A172 (cell line): Measurements from ENCODE around the gene MGST2. TPM values are rescaled to one million over a fixed set of nuclear protein-coding genes. Genes with fewer than 3 reads are reported as not detected.

Experiments
- DNase-seq: peaks from one replicate; pipeline ENCODE4 v3.0.0-alpha.2; 2015; ENCODE audit warnings: low spot score
- total RNA-seq: library from RNA; depleted of rRNA; stranded (reverse); fragments of >200 nt; shearing (Covaris generic); gene quantifications from 2 replicates; pipeline ENCODE4 v1.2.3, GENCODE V29; 2014

Gene MGST2
- total RNA-seq, 1 experiment from 2014 or later = 21.2 TPM

- DNase-seq = peak; percentile 22
These were observed 39.4 kb downstream of the MGST2 start for GRCh38 chr4:139704915-139705485.

DNA sequence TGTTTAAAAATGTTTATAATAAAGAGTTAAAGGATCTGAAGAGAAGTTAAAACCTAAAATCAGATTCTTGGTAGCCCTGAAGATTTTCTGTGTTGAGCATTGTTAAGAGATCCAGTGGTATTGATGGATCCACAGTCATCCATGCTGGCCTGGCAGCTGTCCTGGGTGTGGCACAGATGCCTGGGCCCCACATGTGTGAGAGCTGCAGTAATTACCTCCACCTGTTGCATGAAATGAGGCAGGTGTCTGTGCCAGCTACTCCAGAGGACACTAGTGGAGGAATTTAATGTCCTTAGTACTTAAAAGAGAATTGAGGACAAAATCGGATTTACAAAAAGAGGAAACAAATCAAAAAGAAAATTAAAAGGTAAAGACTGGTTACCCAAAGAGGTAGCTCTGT is 44.0 kb downstream of the MGST2 start:
- no peak for DNase-seq

- no peak for DNase-seq
These were observed 44.5 kb downstream of the MGST2 start for GRCh38 chr4:139710073-139710472.

DNA sequence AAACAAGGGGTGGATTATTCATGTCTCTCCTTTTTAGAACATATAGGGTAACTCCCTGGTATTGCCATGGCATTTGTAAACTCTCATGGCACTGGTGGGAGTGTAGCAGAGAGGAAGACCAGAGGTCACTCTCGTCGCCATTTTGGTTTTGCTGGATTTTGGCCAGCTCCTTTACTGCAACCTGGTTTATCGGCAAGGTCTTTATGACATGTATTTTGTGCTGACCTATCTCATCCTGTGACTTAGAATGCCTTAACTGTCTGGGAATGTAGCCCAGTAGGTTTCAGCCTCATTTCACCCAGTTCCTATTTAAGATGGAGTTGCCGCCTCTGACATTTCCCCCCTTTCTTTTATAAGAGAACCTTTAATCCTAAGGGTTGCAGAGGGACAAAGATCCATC is 45.8 kb downstream of the MGST2 start:
- peak; percentile 62 for DNase-seq

- DNase-seq = no peak
These were observed 47.3 kb downstream of the MGST2 start for GRCh38 chr4:139712882-139713281.

DNA sequence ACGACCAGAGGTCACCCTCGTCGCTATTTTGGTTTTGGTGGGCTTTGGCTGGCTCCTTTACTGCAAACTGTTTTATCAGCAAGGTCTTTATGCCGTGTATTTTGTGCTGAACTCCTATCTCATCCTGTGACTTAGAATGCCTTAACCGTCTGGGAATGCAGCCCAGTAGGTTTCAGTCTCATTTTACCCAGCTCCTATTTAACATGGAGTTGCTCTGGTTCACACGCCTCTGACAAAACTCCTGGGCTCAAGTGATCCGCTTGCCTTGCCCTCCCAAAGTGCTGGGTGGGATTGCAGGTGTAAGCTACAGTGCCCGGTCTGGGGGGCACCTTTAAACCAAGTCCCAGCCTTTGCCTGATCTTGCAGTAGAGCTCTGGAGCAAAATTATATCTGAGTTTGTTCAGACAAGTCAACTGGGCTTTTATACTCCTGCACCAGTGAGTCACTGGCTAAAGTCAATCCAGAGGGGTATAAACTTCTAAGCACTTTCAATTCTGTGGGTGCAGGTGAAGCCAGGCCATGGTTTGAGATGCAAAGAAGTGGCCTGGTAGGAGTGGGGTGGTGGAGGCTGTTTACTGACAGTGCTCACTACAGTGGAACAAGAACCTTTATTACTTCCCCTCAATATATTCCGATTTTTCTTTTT is 50.2 kb downstream of the MGST2 start:
- no peak for DNase-seq

DNA sequence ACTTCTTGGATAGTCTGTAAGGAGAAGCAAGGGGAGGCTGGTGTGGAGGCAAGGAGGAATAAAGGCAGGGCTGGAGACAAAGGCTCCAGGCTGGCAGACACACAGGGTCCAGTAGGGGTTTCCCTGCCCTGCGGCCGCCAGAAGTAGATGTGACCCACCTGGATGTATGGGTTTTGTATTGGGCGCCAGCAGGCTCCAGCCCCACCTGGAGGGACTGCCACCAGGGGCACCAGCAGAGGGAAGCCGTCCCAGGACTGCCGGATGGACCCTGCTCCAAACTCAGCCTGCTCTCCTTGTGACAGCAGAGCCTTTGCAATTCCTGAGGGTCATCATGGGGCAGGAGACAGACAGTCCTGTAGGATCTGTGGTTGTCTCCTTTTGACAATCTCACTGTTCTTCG is 52.7 kb downstream of the MGST2 start:
- DNase-seq = no peak

DNA sequence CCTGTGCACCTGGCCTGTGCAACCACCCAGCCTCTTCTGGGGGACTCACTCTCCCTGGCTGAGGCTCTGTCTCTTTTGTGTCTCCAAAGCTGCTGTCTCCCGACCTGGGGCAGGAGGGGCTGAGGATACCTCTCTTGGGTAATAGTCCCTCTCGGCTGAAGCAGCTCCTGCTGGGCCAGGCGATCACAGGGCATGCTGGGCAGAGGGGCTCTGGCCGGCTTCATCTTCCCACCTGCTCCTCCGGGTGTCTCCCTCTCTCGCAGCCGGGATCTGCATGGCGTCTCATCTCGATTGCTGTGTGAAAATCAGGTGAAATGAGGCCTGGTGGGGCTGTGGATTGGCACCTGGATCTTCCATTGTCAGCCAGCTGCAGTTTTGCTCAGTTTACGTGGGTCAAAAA is 53.2 kb downstream of the MGST2 start:
- no peak for DNase-seq

- DNase-seq = no peak
These were observed 53.9 kb downstream of the MGST2 start for GRCh38 chr4:139719381-139720101.

- DNase-seq = no peak
These were observed 55.2 kb downstream of the MGST2 start for GRCh38 chr4:139720806-139721205.

DNA sequence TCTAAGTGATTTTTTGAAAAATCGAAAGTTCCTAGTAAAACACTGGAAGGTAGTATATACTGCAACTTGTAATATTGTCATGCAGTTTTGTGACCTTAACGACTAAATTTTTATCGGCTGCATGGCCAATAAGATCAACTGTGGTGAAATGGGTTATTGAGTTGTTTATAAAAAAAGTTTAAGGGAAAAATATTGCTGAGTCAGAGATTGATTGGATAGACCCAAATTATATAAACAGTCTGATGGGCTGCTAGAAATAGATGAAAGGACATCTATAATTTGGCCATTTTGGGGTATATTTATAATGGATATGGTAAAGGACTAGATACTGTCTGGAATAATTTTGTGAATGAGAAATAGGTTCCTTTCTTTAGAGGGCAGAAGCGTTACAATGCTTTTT is 56.2 kb downstream of the MGST2 start:
- DNase-seq = no peak

GRCh38 chr4:139725236-139725635 is 59.6 kb downstream of the MGST2 start:
- no peak for DNase-seq

DNA sequence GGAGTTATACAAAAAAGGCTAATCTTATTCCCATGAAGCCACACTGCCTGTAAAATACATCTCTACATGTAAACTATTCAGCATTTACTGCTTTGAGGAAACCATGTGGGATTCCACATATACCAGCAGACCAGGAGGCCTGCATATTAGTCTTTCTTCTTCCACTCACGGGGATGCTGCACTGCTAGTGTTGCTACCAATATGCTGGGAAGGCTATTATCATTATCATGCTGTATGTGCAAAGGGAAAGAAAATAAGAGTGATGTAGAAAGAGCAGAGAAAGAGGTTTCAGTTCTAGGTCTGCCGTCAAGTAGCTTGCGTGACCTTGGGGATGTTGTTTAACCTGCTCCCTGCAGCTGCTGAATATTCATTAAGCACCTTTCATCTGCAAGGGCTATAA is 61.0 kb downstream of the MGST2 start:
- DNase-seq = no peak

DNA sequence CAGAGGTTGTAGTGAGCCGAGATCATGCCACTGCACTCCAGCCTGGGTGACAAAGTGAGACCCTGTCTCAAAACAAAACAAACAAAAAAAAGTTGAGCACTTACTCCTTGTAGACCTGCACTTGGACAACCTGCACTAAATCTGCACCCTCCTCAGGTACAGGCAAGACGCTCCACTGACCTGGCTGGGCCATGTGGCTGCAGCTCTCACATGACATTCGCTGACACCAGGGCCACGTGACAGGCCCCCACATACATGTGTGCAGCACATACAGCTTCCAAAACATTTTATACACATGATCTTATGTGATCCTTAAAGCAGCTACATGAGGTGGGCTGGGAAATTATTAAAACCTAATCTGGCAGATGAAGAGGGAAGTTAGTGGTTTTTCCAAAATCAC is 62.5 kb downstream of the MGST2 start:
- no peak for DNase-seq

- DNase-seq = no peak
These were observed 63.2 kb downstream of the MGST2 start for GRCh38 chr4:139728840-139729239.

DNA sequence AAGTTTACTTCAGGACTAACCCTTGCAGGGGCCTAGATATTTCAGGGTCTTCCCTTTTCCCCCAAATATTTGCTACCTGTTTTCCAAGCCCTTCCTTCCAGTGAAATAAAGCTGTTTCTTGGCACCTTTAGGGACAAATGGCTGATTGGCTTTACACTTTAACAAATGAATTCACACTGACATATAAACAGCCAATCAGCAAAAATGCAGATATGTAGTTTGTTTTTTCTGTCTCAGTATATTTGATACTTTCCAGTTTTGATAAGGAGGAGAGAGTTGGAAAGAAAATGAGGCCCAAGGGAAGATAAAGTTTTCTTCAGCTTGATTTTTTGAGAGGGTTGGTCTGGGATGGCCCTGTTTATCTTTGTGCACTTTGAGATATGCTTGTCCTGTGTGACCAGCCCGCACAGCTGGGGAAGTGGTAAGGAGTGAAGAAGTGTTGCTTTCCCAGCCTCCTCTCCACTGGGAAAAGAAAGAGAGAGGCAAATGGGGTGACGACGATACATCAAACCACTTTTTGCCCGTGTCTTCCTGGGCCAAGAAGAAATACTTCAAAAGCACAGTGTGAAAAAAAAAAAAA is 67.5 kb downstream of the MGST2 start:
- no peak for DNase-seq

GRCh38 chr4:139734201-139734874 is 68.7 kb downstream of the MGST2 start:
- DNase-seq = no peak

- peak; percentile 25 for DNase-seq
These were observed 69.3 kb downstream of the MGST2 start for GRCh38 chr4:139734875-139735380.

GRCh38 chr4:139735381-139736273 is 70.0 kb downstream of the MGST2 start:
- DNase-seq = no peak

- no peak for DNase-seq
These were observed 70.6 kb downstream of the MGST2 start for GRCh38 chr4:139736274-139736660.

- DNase-seq = no peak
These were observed 71.0 kb downstream of the MGST2 start for GRCh38 chr4:139736661-139737060.
